IMR-90 (cell line): ENCODE data around the gene SIDT1. TPM values are rescaled to one million over a fixed set of nuclear protein-coding genes. Genes with fewer than 3 reads are reported as not detected.

Source experiments
- ATAC-seq: fragments of 200-7000 bp; cut with Tn5 transposase; 2 replicates; pipeline ENCODE4 v1.9.1; 2020; ENCODE audit warnings: low read depth, mild to moderate bottlenecking, moderate library complexity
- BruUV-seq: library from RNA; stranded (reverse); fragments of 400-500 nt; replicated peaks from 2 replicates; lab custom pipeline; 2021; lab: Mats Ljungman, UMichigan
- CTCF ChIA-PET: fragments of 300-600 bp; formaldehyde crosslinking; extraction: SDS; loops from one replicate; lab custom pipeline; 2021; ENCODE audit warnings: antibody characterized with exemption; lab: Yijun Ruan, JAX
- POLR2A ChIA-PET: fragments of 300-600 bp; sonication (Branson Sonifier 250); formaldehyde crosslinking; loops from one replicate; lab custom pipeline; 2022; ENCODE audit warnings: antibody characterized with exemption; ENCODE audit not compliant: unreplicated experiment; lab: Charles Lee
- DNase-seq: peaks from one replicate; pipeline ENCODE4 v3.0.0; 2013
- H2AFZ ChIP-seq: replicated peaks from 2 replicates; pipeline ENCODE3; 2013; ENCODE audit warnings: low read length, mild to moderate bottlenecking; ENCODE audit not compliant: poor library complexity
- H2AK5ac ChIP-seq: 2 replicates; pipeline ENCODE4 v1.6.1; 2013; ENCODE audit warnings: low read depth, low read length, inconsistent platforms
- H2AK9ac ChIP-seq: replicated peaks from 2 replicates; pipeline ENCODE3; 2013; ENCODE audit warnings: mild to moderate bottlenecking, low read depth, low read length, moderate library complexity; ENCODE audit not compliant: poor library complexity
- H2BK120ac ChIP-seq: 2 replicates; pipeline ENCODE4 v1.6.1; 2013; ENCODE audit warnings: low read depth, low read length, inconsistent platforms
- H2BK15ac ChIP-seq: 3 replicates; pipeline ENCODE4 v1.6.1; 2013; ENCODE audit warnings: low read depth, low read length, inconsistent platforms
- H2BK20ac ChIP-seq: 2 replicates; pipeline ENCODE4 v1.6.1; 2013; ENCODE audit warnings: low read depth, mild to moderate bottlenecking, inconsistent platforms, low read length, moderate library complexity
- H2BK5ac ChIP-seq: 2 replicates; pipeline ENCODE4 v1.6.1; 2013; ENCODE audit warnings: mild to moderate bottlenecking, low read depth, low read length, inconsistent platforms; ENCODE audit not compliant: poor library complexity, severe bottlenecking
- H3K14ac ChIP-seq: replicated peaks from 2 replicates; pipeline ENCODE4 v1.6.1; 2013; ENCODE audit warnings: low read depth, low read length, inconsistent platforms
- H3K18ac ChIP-seq: 2 replicates; pipeline ENCODE4 v1.6.1; 2013; ENCODE audit warnings: low read depth, low read length, control low read depth
- H3K23ac ChIP-seq: 2 replicates; pipeline ENCODE4 v1.6.1; 2013; ENCODE audit warnings: low read depth, low read length, inconsistent platforms
- H3K27ac ChIP-seq: 2 replicates; pipeline ENCODE4 v1.5.1; 2013; ENCODE audit warnings: mild to moderate bottlenecking, control low read depth, low read length; ENCODE audit not compliant: insufficient read depth
- H3K27me3 ChIP-seq: 2 replicates; pipeline ENCODE4 v1.6.1; 2013; ENCODE audit warnings: low read length; ENCODE audit not compliant: control insufficient read depth, insufficient read depth
- H3K36me3 ChIP-seq: 2 replicates; pipeline ENCODE4 v1.6.1; 2013; ENCODE audit warnings: low read length, mixed read lengths; ENCODE audit not compliant: control insufficient read depth, insufficient read depth
- H3K4ac ChIP-seq: 2 replicates; pipeline ENCODE4 v1.6.1; 2013; ENCODE audit warnings: low read depth, low read length, inconsistent platforms
- H3K4me1 ChIP-seq: 2 replicates; pipeline ENCODE4 v1.6.1; 2013; ENCODE audit warnings: low read length, mixed read lengths; ENCODE audit not compliant: control insufficient read depth, insufficient read depth
- H3K4me2 ChIP-seq: 2 replicates; pipeline ENCODE4 v1.6.1; 2013; ENCODE audit warnings: low read depth, mild to moderate bottlenecking, control low read depth, low read length, moderate library complexity
- H3K4me3 ChIP-seq: 2 replicates; pipeline ENCODE4 v1.5.1; 2013; ENCODE audit warnings: low read depth, mild to moderate bottlenecking, control low read depth, low read length, moderate library complexity; ENCODE audit not compliant: insufficient read depth
- H3K56ac ChIP-seq: 2 replicates; pipeline ENCODE4 v1.6.1; 2013; ENCODE audit warnings: low read length, inconsistent platforms; ENCODE audit not compliant: insufficient read depth; ENCODE audit errors: extremely low read depth
- H3K79me1 ChIP-seq, 2 experiments: 2 replicates each; pipeline ENCODE4 v1.6.1; 2013; ENCODE audit warnings: low read length in 2 of 2, inconsistent platforms in 1 of 2, low read depth in 1 of 2
- H3K9ac ChIP-seq: 2 replicates; pipeline ENCODE4 v1.6.1; 2013; ENCODE audit warnings: low read depth, low read length, control low read depth
- H3K9me1 ChIP-seq: 2 replicates; pipeline ENCODE4 v1.6.1; 2013; ENCODE audit warnings: low read length, inconsistent platforms; ENCODE audit not compliant: insufficient read depth
- H3K9me3 ChIP-seq: 2 replicates; pipeline ENCODE4 v1.6.1; 2013; ENCODE audit warnings: low read length; ENCODE audit not compliant: control insufficient read depth, insufficient read depth
- H4K20me1 ChIP-seq: 2 replicates; pipeline ENCODE4 v1.6.1; 2013; ENCODE audit warnings: low read length, inconsistent platforms; ENCODE audit not compliant: insufficient read depth
- H4K5ac ChIP-seq: 2 replicates; pipeline ENCODE4 v1.6.1; 2013; ENCODE audit warnings: mild to moderate bottlenecking, low read depth, low read length, control low read depth
- H4K8ac ChIP-seq, 2 experiments: 2 replicates each; pipeline ENCODE4 v1.6.1; 2013; ENCODE audit warnings: low read depth in 2 of 2, low read length in 2 of 2, control low read depth in 1 of 2, inconsistent platforms in 1 of 2
- H4K91ac ChIP-seq: 2 replicates; pipeline ENCODE4 v1.6.1; 2013; ENCODE audit warnings: low read depth, low read length, inconsistent platforms; ENCODE audit not compliant: insufficient read depth
- ELK1 ChIP-seq: fragments of 150-350 bp; IDR thresholded peaks from 2 replicates; pipeline ENCODE4 v1.6.1; 2016; ENCODE audit warnings: low read depth, mild to moderate bottlenecking, low read length, moderate library complexity, borderline replicate concordance
- FOS ChIP-seq: fragments of 150-350 bp; IDR thresholded peaks from 2 replicates; pipeline ENCODE4 v1.6.1; 2016; ENCODE audit warnings: low read depth, low read length
- MAFK ChIP-seq: IDR thresholded peaks from 2 replicates; pipeline ENCODE4 v1.6.1; 2012; ENCODE audit warnings: low read depth, low read length, improper control_type of control experiment
- MAZ ChIP-seq: IDR thresholded peaks from 2 replicates; pipeline ENCODE4 v1.6.1; 2012; ENCODE audit warnings: low read depth, mild to moderate bottlenecking, low read length, improper control_type of control experiment, moderate library complexity, borderline replicate concordance
- MXI1 ChIP-seq: IDR thresholded peaks from 2 replicates; pipeline ENCODE4 v1.6.1; 2012; ENCODE audit warnings: low read depth, mild to moderate bottlenecking, low read length, moderate library complexity, borderline replicate concordance
- NFE2L2 ChIP-seq: fragments of 150-350 bp; IDR thresholded peaks from 2 replicates; pipeline ENCODE4 v1.6.1; 2016; ENCODE audit warnings: low read depth, mild to moderate bottlenecking, low read length
- POLR2A ChIP-seq: IDR thresholded peaks from 2 replicates; pipeline ENCODE4 v1.6.1; 2012; ENCODE audit warnings: mild to moderate bottlenecking, low read depth, low read length
- RCOR1 ChIP-seq: IDR thresholded peaks from 2 replicates; pipeline ENCODE4 v1.6.1; 2012; ENCODE audit warnings: mild to moderate bottlenecking, low read length, improper control_type of control experiment; ENCODE audit not compliant: insufficient replicate concordance
- SMC3 ChIP-seq: fragments of 150-350 bp; IDR thresholded peaks from 2 replicates; pipeline ENCODE4 v1.6.1; 2016; ENCODE audit warnings: low read depth, mild to moderate bottlenecking, antibody characterized with exemption, low read length, moderate library complexity
- USF2 ChIP-seq: fragments of 150-350 bp; IDR thresholded peaks from 2 replicates; pipeline ENCODE4 v1.6.1; 2017; ENCODE audit warnings: mild to moderate bottlenecking, antibody characterized with exemption, low read length, low read depth
- WGBS, 2 experiments: methylation state at CpG; one replicate each; pipeline versions ENCODE4 v1.1.5 to v1.1.7; 2013; ENCODE audit warnings: missing lambda C conversion rate in 2 of 2; ENCODE audit not compliant: insufficient read length in 1 of 2; ENCODE audit errors: extremely low coverage in 2 of 2; 5-methylcytosine and 5-hydroxymethylcytosine counted together
- dilution Hi-C: fragments of 300-500 bp; cut with HindIII; formaldehyde crosslinking; loops from one replicate; pipeline ENCODE4 v1.14.3; 2018; ENCODE audit warnings: low sequenced_read_pairs; ENCODE audit not compliant: unreplicated experiment
- in situ Hi-C: fragments of 300-500 bp; cut with MboI; formaldehyde crosslinking; loops from 3 replicates; pipeline ENCODE4 v1.14.3; 2019; ENCODE audit warnings: low sequenced_read_pairs, inconsistent platforms, mixed read lengths
- intact Hi-C: fragments of 100-400 bp; cut with micrococcal nuclease; formaldehyde crosslinking; loops from 2 replicates; pipeline ENCODE4 v1.10.0; 2022
- polyA plus RNA-seq, 3 experiments: library from polyadenylated mRNA; depleted of rRNA; stranded (reverse); fragments of >200 nt; gene quantifications; 2 replicates each; pipeline ENCODE4 v1.2.3, GENCODE V29; 2012; ENCODE audit warnings: low replicate concordance in 1 of 3
- total RNA-seq: library from RNA; depleted of rRNA; stranded (reverse); fragments of >200 nt; gene quantifications from 2 replicates; pipeline ENCODE4 v1.2.3, GENCODE V29; 2012

The SIDT1 gene
- total and polyA plus RNA-seq, 2 of the 4 experiments (the other 2 are of a cell fraction): not detected

- no peak overlapping the region for H3K14ac ChIP-seq
- H3K79me1 ChIP-seq: no peaks in the 10 kb centered on the region; a peak in 1 of 4 replicates
- intact Hi-C loops (no loop called here), in situ Hi-C loops (no loop called here), dilution Hi-C loops (no loop called here)
- H2BK120ac ChIP-seq: no peak overlapping the region
- H2BK5ac ChIP-seq: no peak overlapping the region
- no peak overlapping the region for H2AK9ac ChIP-seq
- no peak overlapping the region for H3K4me3 ChIP-seq
- H3K9me3 ChIP-seq: no peaks in the 10 kb centered on the region
- no peak overlapping the region for H3K27ac ChIP-seq
- peaks cover 4% of the 10 kb centered on the region for H3K9me1 ChIP-seq
- H4K8ac ChIP-seq: no peak overlapping the region
- no peak overlapping the region for H3K23ac ChIP-seq
- BruUV-seq: no TSS peak
- DNase-seq (no peak), ATAC-seq (no peak)
- H2BK15ac ChIP-seq: no peak overlapping the region
- no peak overlapping the region for H2AK5ac ChIP-seq
- peaks cover 2% of the 10 kb centered on the region for H3K4me1 ChIP-seq
- H2BK20ac ChIP-seq: no peak overlapping the region
- no peaks in the 10 kb centered on the region for H3K27me3 ChIP-seq
- H3K4me2 ChIP-seq: no peak overlapping the region
- no peak for TF ChIP-seq RCOR1
- TF ChIP-seq NFE2L2: no peak
- TF ChIP-seq MAZ: no peak
- no peak for TF ChIP-seq ELK1
- TF ChIP-seq SMC3: no peak
- TF ChIP-seq USF2: no peak
- no peak for TF ChIP-seq MAFK
- no peak for TF ChIP-seq FOS
- no peak for TF ChIP-seq MXI1
- no peak for TF ChIP-seq POLR2A
- H4K20me1 ChIP-seq: no peaks in the 10 kb centered on the region
- no peak overlapping the region for H4K5ac ChIP-seq
- peaks cover 14% of the 10 kb centered on the region for H3K36me3 ChIP-seq
- no peak overlapping the region for H3K56ac ChIP-seq
- no CpG with 5 or more reads among the region's 1 CpG for WGBS, 2 experiments
- ChIA-PET POLR2A (interaction anchor here (0.6 kb wide), 1 partner anchor 184 kb away, joined by 3 read pairs; no protein-coding TSS in a partner anchor), CTCF (no interaction called here)
- no peak overlapping the region for H4K91ac ChIP-seq
- H3K9ac ChIP-seq: no peak overlapping the region
- H3K18ac ChIP-seq: no peak overlapping the region
- no peak overlapping the region for H2AFZ ChIP-seq
- H3K4ac ChIP-seq: no peak overlapping the region
These were observed 122.0 kb downstream of the SIDT1 start for GRCh38 chr3:113654310-113654709.
